COLO829 (cell line): ENCODE data around the gene MPP3.
"Not testable (repeated sequence)": the region's sequence is repeated elsewhere in the genome, so short reads cannot be mapped to it uniquely, and the experiment has no call there.

Experiments used
- DNase-seq: peaks from one replicate; pipeline ENCODE4 v3.0.0; 2012; ENCODE audit warnings: low spot score

The MPP3 gene, protein sequence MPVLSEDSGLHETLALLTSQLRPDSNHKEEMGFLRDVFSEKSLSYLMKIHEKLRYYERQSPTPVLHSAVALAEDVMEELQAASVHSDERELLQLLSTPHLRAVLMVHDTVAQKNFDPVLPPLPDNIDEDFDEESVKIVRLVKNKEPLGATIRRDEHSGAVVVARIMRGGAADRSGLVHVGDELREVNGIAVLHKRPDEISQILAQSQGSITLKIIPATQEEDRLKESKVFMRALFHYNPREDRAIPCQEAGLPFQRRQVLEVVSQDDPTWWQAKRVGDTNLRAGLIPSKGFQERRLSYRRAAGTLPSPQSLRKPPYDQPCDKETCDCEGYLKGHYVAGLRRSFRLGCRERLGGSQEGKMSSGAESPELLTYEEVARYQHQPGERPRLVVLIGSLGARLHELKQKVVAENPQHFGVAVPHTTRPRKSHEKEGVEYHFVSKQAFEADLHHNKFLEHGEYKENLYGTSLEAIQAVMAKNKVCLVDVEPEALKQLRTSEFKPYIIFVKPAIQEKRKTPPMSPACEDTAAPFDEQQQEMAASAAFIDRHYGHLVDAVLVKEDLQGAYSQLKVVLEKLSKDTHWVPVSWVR

DNA sequence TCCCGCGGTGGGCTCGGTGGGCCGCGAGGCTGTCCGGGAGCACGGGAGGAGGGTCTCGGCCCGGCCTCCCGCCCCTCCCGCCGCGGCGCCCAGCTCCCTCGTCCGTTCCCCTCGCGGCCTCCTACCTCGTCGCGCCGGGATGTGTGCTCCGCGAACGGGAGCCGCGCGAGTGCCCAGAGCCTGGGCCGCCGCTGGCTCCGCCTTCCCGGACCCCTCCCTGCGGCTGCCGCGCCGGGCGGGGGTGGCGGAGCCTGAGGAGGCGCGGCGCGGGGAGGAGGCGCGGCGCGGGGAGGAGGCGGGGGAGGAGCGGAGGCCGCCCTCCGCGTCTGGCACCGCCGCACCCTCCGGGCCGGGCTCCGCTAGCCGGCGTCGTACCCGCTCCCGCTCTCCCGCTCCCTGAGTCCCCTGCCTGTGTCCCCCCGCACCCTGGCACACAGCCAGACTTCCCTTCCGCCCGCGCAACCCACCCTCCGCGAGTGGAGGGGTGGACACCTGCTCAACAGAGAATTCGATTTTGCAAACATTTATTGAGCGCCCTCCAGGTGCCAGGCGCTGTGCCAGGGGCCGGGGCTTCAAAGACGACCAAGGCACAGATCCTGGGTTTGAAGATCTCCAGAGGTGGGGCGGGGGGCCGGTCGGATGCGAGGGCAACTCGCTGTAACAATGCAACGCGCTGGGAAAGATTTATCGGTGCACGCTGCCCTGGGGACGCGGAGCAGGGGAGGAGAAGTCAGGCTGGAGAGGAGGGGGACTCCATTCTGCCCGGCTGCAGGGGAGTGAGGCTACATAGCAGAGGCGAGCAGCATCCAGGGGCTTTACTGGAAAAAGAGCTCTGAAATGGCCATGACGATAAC is at the start of gene MPP3:
Gene MPP3 (minus strand): TSS at position 171 of the 854 bp plus-strand sequence. CDS start 1,240 bp downstream, outside the sequence.
- DNase-seq = peak; percentile 65

DNA sequence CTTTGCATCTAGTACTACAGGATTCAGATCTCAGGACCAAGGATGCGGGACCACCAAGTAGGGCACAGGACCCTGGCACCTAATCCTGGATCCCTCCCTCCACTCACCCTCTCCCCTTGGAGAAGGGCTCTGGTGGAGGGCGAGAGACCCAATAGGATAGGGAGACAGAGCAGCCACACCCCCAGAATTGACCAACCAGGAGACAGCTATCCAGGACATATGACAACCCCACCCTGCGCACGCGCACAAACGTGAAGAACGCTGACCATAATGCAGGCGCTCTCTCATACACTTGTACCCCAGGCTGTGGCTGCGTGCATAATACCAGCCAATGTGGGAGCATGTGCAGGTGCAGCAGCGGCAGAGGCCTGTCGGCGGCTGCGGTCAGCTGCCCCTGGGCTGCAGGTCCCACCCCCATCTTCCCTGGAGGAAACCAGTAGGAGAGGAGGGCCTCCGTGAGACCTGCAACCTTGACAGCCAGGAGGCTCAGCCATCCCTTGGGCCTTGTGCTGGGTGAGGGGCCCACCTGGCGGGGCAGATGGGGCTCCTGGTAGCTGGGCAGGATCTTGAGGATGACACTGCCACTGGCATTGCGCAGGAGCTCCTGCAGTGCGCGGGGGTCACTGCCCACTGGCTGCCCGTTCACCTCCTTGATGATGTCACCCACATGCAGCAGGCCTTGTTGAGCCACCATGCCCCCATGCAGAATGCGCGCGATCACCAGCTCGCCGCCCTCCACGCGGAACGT is 49.0 kb upstream of the MPP3 start:
- DNase-seq = no peak

DNA sequence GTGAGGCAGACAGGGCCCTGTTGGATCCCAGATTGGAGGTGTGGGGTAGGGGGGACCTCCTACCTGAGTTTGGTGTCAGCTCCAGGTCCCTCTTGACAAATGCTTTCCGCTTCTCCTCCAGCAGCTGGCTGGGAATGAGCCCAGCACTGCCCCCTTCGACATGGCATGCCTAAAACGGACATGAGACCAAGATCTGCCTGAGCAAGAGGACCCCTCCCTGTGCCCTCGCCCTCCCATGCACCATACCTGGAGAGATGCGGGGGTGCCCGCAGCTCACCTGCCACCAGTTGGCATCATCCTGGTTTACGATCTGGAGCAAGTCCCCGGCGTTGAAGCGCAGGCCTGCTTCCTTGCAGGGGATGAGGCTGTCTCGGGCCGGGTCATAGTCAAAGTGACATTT is 48.2 kb upstream of the MPP3 start:
- no peak for DNase-seq

DNA sequence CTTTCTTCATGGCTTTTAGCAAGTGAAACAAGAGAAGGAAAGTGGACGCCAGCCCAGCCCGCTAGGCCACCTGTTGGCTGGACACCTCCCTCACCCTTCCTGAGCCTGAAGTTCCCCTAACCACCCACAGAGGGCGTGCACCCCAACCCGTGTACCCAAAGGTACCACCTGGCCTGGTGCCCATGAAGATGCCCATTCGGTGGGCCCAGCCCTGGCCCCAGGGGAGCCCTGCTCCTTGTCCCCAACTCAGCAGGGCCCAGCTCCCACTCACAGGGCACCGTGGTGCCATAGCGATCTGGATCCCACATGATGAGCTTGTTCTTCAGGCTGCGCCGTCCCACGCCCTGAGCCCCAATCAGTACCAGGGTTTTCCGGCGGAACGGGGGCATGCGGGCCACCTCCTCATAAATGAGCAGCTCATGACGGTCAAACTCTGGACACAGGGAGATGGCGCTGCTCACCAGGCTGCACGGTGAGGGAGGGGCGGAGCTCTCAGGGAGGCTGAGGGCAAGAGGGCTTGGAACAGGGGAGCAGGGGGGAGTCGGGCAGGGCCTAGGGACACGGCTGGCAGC is 47.6 kb upstream of the MPP3 start:
- peak; percentile 48 for DNase-seq

DNA sequence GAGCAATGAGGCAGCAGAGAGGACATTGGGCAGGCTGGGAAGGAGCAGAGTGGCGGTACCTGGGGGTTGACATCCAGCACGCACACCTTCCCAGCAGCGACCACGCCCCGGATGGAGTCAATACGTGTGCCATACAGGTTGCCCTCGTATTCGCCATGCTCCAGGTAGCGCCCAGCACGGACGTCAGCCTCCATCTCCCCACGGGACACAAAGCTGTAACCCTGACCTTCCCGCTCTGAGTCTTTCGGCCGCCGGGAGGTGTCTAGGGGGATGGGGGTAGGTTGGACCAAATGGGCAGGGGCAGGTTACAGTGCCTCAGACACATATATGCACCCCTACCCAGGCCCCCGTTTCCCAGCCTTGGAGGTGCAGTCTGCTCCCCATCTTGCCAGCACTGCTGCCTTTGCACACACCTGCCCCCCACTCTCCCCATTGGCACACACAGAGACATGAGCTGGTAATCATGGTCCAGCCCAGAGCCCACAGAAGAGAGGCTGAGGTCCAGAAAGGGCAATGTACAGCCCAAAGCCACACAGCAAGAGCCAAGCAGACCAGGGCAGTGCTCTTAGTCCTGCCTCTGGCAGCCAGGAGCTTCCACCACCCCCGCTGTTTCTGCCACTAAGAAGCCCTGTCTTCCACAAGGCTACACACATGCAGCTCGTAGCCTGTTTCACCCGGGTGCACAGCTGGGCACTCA is 46.9 kb upstream of the MPP3 start:
- no peak for DNase-seq

DNA sequence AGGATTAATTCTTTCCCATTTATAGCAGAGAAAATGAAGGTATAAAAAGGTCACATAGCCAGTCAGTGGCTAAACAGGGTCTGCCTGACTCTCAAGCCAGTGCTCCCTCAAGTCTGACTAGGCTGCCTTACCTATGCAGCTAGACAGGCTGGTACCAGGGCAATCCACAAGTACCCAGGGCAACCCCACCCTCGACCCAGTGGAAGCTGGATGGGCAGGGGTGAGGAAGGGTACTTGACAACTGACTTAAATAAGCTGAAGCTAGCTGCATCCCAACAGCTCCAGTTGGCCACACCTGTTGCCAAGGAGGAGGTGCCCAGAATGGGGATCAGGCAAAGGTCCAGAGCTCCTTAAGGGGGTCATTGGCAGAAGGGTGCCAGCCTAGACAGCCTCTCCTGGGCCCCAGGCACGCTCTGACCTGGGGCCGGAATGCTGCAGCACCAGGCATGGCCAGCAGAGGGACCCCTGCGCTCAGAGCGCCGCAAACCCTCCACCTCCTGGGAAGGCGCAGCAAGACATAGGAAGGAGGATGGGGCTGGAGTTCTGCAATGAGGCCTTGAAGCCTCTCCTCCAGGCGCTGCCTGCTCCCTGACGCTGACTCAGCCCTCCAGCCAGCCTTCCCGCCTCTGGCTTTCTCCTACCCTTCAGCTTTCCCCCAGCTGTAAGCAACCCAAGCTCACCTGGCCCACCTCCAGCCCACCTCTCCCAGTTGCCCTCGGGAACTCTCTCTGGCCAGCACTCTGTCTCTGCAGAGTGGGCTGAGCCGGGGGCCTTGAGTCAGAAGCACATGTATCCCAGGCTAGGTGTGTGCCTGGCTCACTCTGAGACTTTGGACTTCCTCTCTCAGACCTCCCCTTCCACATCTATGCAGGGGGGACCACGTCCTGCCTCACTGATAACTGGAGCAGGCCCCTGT is 45.6 kb upstream of the MPP3 start:
- peak; percentile 83 for DNase-seq

DNA sequence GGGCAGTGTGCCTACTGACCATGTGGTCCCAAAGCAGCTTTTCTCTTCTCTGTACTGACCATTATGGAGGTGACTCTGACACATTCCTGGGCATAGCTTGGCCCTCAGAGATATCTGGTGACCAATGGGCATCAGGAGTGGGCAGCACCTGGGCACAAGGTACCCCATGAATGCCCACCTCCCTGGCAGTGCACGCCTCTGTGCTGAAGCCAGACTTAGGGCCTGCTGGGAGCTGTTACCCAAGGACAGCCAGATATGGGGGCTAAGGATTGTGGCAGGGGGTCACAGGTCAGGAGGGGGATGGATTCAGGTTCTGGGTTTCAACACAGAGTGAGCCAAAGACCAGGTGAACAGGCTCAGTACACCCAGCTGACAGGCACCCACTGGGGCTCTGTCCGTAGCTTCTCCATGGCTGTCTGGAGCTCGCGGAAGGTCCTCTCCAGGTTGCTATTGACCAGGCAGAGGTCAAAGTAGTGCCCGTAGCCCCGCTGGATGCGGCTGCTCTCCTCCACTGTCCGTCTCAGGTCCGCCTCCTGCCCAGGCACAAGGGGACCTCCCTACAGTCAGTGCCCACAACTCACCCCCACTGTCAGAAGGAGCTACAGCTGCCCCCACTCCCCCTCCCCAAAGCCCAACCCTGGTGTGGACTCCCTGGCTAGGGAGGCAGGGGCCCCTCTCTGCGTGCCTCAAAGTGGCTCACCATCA is 44.7 kb upstream of the MPP3 start:
- DNase-seq = no peak

DNA sequence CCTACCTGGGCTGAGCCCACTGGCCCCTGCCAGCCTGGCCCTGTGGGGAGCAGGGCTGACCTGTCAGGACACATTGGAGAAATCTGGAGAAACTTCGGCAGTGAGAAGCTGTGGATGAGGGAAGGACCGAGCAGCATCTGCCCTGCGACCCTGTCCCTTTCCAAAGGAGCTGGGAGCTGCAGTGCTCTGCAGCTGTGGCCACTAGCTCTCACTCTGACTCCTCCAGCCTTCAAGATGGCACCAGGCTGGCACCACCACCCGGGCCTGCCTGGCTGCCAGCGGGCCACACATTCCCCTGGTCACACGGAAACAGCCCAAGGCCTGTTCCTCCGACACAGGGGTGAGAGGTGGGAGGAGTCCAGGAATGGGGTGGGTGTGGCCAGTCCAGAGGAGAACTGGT is 44.1 kb upstream of the MPP3 start:
- no peak for DNase-seq

DNA sequence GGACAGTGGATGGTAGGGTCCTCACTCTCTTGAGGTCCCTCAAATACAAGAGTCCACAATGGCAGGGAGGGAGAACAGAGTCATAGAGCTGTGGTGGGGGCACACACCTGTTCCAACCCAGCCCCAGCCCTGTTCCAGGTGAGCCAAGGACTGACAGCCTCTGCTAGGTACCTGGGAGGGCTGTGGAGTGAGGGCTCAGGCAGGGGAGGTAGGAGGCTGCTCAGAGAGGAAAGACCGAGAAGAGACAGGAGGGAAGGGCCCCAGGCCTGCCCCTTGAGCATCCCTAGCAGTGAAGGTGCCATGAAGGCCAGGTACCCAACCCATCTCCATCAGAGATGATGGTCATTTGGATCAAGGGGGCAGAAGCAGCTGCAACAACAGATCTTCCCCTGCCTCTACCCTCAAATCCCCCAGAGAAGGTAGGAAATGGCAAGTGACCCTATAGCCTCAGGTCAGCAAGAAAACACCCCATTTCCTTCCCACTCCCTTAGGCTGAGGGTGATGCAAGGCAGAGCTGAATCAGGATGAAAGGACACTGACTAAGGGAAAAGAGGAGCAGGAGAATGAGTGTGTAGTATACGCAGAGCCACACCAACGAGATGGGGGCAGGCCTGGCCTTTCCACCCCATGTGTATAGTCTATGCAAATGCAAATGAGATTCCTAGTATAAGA is 42.7 kb upstream of the MPP3 start:
- no peak for DNase-seq

DNA sequence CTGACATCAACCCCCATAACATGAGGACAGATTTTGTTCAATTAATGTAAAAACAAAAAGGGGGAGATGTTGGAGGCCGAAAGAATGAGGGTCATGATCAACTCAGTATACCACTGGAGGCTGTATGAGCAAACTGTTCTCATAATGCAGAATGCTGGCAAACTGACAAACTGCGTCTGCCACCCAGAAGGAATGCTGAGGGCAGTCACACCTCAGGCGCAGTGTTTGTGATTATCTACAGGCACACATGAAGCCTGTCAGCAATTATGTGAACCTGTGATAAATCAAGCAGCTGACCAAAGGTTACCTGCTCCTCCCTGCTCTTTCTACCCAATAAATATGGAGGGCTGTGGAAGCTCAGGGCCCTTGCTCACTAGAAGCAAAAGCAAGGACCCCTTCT is 41.3 kb upstream of the MPP3 start:
- DNase-seq = no peak

DNA sequence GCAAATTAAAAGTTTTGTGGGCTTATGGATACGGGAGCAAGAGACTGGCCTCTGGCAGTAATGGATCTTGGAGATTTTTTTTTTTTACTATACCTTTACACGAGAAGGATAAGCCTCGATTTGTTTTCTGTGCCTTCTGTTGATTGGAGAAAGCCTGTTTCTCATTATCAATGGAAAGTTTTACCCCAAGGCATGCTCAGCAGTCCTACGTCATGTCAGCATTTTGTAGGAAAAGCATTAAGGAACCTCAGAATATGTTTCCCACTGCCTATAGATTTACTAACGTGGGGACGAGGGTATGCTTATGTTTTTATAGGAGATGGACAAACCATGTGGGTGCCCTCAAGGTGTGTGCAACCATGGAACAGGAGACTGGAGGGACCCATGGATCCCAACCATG is 40.9 kb upstream of the MPP3 start:
- no peak for DNase-seq

DNA sequence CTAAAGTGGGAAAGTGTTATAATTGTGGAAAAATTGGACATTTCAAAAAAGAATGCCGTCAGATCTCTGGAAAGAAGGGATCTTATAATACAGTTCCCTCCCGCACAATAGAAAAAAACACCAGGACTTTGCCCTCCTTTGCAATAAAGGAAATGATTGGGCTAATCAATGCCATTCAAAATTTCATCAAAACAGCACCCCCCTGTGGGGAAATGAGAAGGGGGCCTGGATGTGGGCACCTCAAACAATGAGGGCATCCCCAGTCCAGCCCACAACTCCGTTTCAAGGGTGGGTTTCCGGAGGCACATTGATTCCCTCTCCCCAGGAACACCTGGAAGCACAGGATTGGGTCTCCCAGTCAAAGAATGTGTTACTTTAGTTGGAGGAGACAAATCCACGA is 40.1 kb upstream of the MPP3 start:
- no peak for DNase-seq

DNA sequence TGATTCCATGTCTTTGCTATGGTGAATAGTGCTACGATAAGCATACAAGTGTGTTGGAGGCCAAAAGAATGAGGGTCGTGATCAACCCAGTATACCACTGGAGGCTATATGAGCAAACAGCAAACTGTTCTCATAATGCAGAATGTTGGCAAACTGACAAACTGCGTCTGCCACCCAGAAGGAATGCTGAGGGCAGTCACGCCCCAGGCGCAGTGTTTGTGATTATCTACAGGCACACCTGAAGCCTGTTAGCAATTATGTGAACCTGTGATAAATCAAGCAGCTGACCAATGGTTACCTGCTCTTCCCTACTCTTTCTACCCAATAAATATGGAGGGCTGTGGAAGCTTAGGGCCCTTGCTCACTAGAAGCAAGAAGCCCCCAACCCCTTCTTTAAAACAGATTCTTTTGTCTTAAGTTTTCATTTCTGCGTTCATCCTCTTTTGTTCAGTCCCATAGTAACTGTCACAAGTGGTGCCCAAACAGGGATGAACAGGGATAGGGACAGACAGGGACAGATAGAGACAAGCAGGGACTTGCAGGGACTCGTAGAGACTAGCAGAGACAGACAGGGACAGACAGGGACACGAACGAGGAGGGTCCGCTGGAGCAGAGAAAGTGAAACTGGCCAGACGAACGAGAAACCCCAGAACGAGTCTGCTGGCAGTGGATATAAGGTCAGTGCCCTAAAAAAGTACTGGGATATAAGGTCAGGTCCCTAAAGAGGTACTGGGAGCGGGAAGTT is 39.2 kb upstream of the MPP3 start:
- no peak for DNase-seq

DNA sequence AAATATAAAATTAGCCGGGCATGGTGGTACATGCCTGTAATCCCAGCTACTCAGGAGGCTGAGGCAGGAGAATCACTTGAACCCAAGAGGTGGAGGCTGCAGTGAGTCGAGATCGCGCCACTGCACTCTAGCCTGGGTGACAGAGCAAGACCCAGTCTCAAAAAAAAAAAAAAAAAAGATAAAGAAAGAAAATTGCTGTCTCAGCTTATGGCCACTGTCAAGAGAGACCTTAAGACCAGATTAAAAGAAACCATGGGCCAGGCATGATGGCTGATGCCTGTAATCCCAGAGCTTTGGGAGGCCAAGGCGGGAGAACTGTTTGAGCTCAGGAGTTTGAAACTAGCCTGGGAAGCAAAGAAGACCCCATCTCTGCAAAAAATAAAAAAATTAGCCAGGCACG is 36.1 kb upstream of the MPP3 start:
- not testable (repeated sequence) for DNase-seq

DNA sequence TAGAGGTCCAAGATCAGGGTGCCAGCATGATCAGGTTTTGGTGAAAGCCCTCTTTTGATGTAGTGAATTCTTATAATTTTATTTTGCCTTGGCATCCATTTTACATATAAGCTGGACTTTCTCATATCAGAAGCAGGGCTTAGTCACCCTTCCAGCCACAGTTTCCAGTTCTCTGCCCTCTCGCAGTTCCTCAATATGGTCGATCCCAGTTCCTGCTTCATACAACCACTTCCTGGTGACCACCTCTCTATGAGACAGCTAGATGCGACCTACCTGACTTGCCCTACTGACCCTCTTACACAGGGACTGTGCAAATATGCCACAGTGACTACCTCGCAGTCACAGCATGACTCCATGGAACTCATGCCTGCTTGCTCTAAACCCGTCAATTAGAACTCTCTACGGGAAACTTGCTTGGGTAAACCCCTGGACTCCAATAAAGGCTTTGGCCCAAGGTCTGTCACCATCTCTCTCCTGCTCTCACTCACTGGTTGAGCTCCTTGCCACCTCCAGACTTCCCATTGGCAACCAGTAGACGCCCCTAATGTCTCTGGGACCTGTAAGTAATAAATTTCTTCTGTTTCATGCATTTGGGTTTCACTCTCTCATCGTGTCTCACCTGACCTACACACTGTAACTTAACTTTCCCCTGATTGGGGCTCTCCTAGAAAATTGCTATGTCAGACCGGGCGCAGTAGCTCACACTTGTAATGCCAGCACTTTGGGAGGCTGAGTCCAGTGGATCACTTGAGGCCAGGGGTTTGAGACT is 35.5 kb upstream of the MPP3 start:
- no peak for DNase-seq

DNA sequence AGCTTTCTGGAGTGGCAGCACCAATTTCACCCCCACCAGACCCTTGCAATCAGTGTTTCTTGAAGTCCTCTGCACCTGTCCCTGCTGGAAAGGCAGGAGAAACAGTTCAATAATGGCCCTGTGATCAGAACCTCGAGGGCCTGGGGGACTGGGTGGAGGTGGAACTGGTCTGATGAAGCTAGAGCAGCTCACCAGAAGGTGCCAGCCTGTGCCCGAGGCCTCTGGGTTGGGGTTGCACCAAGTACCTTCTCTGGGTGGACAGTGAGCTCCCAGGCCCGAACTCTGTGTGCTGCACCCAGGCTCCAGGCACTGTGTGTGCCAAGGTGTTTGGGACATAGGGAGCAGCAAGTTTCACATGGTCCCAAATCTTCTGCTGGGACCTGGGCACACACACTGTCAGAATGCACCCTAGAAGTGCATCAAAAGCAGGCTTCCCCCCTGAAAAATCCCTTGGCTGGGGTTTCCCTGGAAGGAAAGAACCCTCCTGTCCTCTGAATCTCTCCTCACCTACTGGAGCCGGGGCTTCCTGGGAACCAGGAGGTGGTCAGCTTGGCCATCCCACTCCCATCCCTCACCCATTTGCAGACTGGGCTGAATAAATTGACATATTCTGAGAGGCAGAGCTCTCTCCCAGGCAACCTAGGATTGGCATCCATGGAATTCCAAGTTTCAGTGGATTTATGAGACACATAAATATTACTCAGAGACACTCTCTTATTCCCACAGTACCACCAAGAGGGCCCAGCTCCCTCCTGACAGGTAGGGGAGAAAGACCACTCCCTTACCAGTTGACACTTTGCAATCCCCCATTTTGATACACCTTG is 31.4 kb upstream of the MPP3 start:
- no peak for DNase-seq
